Testis (tissue), 3 donors: ENCODE measurements around the gene DOHH. TPM values are rescaled to one million over a fixed set of nuclear protein-coding genes. Genes with fewer than 3 reads are reported as not detected.

Source experiments
- DNase-seq: peaks from one replicate; pipeline ENCODE4 v3.0.0-alpha.2; 2019
- H3K27ac ChIP-seq, 2 donors: fragments of 200-600 bp; sonication (generic); one replicate each; pipeline ENCODE4 v1.5.1; 2019
- H3K27me3 ChIP-seq: fragments of 200-600 bp; sonication (generic); one replicate; pipeline ENCODE4 v1.5.1; 2019
- H3K36me3 ChIP-seq: fragments of 200-600 bp; sonication (generic); one replicate; pipeline ENCODE4 v1.5.1; 2017; ENCODE audit warnings: low read depth; ENCODE audit errors: missing control alignments
- H3K4me1 ChIP-seq: fragments of 200-600 bp; sonication (generic); one replicate; pipeline ENCODE4 v1.5.1; 2019
- H3K4me3 ChIP-seq, 2 donors: fragments of 200-600 bp; sonication (generic); one replicate each; pipeline ENCODE4 v1.5.1; 2017 to 2019
- H3K9me3 ChIP-seq: fragments of 200-600 bp; sonication (generic); one replicate; pipeline ENCODE4 v1.5.1; 2017
- POLR2A ChIP-seq: fragments of 450-650 bp; IDR thresholded peaks from one replicate; pipeline ENCODE4 v1.6.1; 2017; ENCODE audit warnings: antibody characterized with exemption, mild to moderate bottlenecking, moderate library complexity
- WGBS, 2 donors: methylation state at CpG; one replicate each; pipeline ENCODE4 v1.1.5; 2018; 5-methylcytosine and 5-hydroxymethylcytosine counted together
- intact Hi-C: fragments of 100-400 bp; cut with DNase I; formaldehyde crosslinking; loops from one replicate; pipeline ENCODE4 v1.15.1; 2023; ENCODE audit warnings: low total_unique reads
- polyA plus RNA-seq: library from polyadenylated mRNA; stranded (reverse); fragments of 350-450 nt; fragmentation: Illumina TruSeq; extraction: RNeasy Lipid Tissue Mini Kit (QIAGEN cat#74804); gene quantifications from one replicate; pipeline ENCODE4 v1.2.3, GENCODE V29; 2014; ENCODE audit warnings: low read depth, low replicate concordance; ENCODE audit not compliant: insufficient read depth
- total RNA-seq, 2 donors: library from RNA; depleted of rRNA; stranded (reverse); fragments of >200 nt; gene quantifications; one replicate each; pipeline ENCODE4 v1.2.3, GENCODE V29; 2016
- TF ChIP-seq, protein P1 (sequence below), 3 experiments: fragments of 450-650 bp in 2 of 3; fragments of 200-600 bp in 1 of 3; sonication (generic) in 1 of 3; IDR thresholded peaks; one replicate each; pipeline ENCODE4 v1.5.1; 2016 to 2019; ENCODE audit warnings: antibody characterized with exemption in 3 of 3, mild to moderate bottlenecking in 2 of 3, moderate library complexity in 1 of 3

The DOHH gene
- total and polyA plus RNA-seq, 3 donors from 2014 or later, result 10.7 to 29.1 (median 23.5) TPM

DNA sequence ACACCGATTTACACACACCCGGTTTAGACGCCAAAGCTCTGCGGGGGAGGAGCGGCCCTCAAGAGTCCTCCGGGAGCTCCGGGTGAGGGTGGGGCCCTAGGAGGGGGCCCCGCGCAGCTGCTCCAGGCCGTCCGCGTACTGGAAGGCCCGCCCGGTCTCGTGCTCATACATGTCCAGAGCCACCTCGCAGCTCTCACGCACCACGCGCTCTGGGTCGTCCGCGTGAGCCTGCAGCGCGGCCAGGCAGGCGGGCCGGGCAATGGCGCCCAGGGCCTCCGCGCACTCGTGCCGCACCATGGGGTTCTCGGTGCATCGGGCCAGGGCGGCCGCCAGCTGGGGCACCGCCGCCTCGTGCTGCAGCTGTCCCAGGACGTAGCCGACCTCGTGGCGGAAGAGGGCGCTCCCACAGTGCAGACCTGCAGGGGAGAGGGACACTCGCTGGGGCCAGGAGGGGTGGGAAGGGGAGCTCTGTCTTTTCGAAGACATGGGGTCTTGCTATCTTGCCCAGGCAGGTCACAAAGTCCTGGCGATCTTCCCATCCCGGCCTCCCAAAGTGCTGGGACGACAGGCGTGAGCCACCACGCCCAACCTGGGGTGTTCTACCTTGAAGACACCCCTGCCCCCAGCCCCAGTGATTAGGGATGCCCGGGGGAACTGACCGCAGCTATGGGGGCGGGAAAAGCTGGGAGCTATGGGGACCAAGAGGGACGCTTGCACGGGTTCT, 8.9 kb downstream of the DOHH start:
- intact Hi-C loops, result no loop called here
- Histone ChIP-seq H3K4me1 (no peaks in the 10 kb centered on the region), H3K27ac (no peak overlapping the region), H3K4me3 (no peak overlapping the region), H3K27me3 (no peaks in the 10 kb centered on the region), H3K9me3 (no peaks in the 10 kb centered on the region), H3K36me3 (no peaks in the 10 kb centered on the region)
- no peak for TF ChIP-seq POLR2A
- TF ChIP-seq, protein P1, sequence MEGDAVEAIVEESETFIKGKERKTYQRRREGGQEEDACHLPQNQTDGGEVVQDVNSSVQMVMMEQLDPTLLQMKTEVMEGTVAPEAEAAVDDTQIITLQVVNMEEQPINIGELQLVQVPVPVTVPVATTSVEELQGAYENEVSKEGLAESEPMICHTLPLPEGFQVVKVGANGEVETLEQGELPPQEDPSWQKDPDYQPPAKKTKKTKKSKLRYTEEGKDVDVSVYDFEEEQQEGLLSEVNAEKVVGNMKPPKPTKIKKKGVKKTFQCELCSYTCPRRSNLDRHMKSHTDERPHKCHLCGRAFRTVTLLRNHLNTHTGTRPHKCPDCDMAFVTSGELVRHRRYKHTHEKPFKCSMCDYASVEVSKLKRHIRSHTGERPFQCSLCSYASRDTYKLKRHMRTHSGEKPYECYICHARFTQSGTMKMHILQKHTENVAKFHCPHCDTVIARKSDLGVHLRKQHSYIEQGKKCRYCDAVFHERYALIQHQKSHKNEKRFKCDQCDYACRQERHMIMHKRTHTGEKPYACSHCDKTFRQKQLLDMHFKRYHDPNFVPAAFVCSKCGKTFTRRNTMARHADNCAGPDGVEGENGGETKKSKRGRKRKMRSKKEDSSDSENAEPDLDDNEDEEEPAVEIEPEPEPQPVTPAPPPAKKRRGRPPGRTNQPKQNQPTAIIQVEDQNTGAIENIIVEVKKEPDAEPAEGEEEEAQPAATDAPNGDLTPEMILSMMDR (IDR thresholded peaks at IDR 0.05), result no peak
- WGBS, 2 donors, result 71 to 76% methylated on average over 9 to 55 of the region's 55 CpGs
- DNase-seq, result no peak

DNA sequence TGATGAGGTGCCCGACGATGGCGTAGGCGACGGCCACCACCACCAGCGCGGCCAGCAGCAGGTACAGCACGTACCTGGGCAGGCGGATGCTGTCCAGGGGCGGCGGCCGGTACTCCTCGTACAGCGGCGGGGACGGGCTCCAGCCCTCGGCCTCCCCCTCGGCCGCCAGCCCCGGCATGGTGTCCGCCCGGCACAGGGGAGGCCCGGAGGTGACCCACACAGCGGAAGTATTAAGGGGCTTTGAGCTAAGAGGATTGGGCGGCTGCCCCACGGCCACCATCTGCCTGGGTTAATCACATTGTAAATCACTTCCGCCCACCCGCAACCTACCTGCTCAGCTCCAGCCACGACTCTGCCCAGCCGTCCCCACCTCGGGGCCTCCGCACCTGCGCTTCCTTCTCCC, 17.2 kb downstream of the DOHH start, which contains the start of gene SMIM44:
SMIM44 (minus strand) TSS at position 216 of the 403 bp plus-strand sequence; CDS start at position 178, 38 bp downstream.
- Histone ChIP-seq H3K36me3 (no peaks in the 10 kb centered on the region), H3K4me3 (no peak within 1 kb of the TSS), H3K27ac (no peak within 1 kb of the TSS), H3K9me3 (no peaks in the 10 kb centered on the region), H3K27me3 (no peaks in the 10 kb centered on the region), H3K4me1 (no peaks in the 10 kb centered on the region)
- DNase-seq, result no peak
- TF ChIP-seq, protein P1 (IDR thresholded peaks at IDR 0.05), result no peak
- no peak for TF ChIP-seq POLR2A
- intact Hi-C loops, result no loop called here
- 43 to 58% methylated on average over 7 to 33 of the region's 33 CpGs for WGBS, 2 donors

DNA sequence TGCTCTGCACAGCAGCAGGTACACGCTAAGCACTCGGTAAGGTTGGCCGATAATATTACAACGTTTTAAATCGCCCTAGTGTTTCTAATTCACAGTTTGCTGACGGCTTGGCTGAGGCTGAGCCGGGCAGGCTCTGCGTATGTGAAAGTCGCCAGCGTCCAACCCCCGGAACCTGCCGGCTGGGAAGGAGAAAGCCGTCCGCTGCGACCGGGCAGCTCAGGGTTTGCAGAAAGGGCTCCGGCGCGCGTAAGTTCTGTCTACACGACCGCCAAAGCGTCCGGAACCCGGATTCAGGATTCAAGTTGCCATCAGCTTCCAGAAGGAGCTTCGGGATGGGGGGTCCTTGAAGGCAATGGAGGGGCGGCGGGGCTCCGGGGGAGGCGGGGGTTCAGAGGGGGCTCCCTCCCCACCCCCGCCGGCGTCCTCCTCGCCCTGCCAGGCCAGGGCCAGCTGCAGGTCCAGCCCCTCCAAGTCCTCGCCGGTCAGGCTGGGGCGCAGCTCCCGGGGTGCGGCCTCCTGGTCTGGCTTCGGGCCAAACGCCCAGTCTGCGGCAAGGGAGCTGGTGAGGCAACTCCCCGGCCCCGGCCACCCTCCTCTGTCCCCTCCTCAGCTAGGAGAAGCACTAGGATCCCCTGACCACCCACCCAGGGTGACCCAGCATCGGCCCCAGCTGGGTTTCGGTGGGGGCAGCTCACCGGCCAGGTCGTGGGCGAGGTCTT, 17.8 kb downstream of the DOHH start:
- no peak overlapping the region for H3K4me3 ChIP-seq
- no peaks in the 10 kb centered on the region for H3K9me3 ChIP-seq
- no peaks in the 10 kb centered on the region for H3K36me3 ChIP-seq
- no peak for TF ChIP-seq POLR2A
- TF ChIP-seq, protein P1 (IDR thresholded peaks at IDR 0.05), result no peak
- H3K27ac ChIP-seq, result no peak overlapping the region
- DNase-seq, result no peak
- WGBS, 2 donors, result 50 to 60% methylated on average over 30 to 48 of the region's 49 CpGs
- intact Hi-C loops, result no loop called here
- H3K27me3 ChIP-seq, result no peaks in the 10 kb centered on the region
- no peaks in the 10 kb centered on the region for H3K4me1 ChIP-seq

DNA sequence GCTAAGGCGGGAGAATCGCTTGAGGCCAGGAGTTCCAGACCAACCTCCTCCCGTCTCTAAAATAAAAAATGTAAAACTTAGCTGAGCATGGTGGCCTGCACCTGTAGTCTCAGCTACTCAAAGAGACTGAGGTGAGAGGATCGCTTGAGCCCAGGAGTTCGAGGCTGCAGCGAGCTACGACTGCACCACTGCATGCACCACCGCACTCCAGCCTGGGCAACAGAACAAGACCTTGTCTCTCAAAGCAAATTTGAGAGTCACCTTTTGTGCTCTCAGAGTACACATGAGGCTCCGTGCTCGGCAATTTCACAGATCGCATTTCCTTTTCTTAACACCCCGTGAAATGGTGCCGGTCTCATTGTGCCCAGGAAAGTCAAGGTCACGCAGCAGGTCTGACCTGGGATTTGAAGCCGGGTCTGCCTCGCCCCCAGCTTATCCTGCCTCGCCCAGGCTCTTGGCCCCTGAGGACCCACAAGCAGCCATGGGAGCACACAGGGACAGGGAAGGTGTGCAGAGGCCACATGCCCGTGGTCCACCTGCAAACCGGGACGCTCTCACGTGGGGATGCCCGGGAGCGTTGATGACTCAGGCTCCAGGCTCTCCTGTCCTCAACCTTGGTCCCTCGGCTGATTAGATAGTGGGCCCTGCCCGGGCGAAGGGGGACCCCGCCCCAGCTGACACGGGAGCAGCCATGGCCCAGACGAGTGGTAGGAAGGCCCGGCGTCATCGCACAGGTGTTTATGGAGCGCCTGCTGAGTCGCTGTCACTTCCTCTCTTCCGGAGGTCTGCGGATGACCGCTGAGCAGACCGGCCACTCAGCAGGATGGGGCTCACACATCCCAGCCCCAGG, 19.0 kb downstream of the DOHH start:
- intact Hi-C loops, result no loop called here
- TF ChIP-seq, protein P1 (IDR thresholded peaks at IDR 0.05), result no peak
- TF ChIP-seq POLR2A, result no peak
- Histone ChIP-seq H3K36me3 (no peaks in the 10 kb centered on the region), H3K27me3 (no peaks in the 10 kb centered on the region), H3K4me1 (no peaks in the 10 kb centered on the region), H3K9me3 (no peaks in the 10 kb centered on the region), H3K27ac (no peak overlapping the region), H3K4me3 (no peak overlapping the region)
- no peak for DNase-seq
- 56 to 58% methylated on average over 37 to 38 of the region's 38 CpGs for WGBS, 2 donors
